ENCODE measurements around the gene BICC1.

BICC1 gene

DNA sequence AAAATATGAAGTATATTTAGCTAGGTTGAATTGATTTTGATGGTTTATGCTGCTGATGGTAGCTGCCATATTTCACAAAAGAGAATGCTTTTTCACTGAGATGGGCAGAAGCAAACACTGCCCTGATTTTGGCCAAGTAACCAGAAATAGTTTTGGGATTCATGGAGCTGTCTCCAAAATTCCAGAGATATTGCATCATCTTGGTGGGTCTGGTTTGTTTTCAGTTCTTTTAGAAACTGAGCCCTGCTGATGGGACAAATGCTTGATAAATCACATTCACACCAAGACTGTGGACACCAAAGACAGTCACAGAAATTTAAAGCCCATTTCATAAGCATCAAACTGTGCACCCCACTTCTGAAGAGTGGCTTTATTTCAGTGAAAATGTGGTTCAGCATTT, 140.5 kb downstream of the BICC1 start:
- no peak for DNase-seq

DNA sequence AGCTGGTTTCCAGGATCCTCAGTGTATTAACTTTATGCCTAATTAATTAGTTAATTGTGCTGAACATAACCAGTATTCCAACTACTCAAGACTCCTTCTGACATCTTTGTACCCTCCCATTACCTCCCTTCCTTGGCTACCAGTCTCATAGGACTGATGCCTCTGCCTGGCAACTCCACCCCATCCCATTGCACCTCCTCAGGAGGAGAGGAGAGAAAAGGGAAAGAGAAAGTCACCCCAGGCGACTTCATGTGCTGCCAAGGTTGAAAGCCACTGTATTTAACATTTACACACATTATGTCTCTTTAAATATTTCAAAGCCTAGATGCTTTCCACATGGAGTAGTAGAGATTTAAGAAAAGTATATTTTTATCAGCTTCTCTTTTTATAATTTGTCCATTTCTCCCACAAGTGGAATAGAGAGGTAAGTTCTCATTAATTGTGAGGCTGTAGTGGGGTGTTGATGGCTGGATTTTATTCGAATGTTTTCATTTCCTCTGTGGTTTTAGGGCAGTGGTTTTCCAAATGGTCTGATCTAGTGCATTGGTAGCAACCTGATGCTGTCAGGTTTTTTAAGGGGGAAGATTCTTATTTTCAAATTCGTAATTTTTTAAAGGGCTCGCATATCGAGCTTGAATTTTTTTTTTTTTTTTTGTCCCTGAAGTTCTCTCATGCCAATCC, 148.0 kb downstream of the BICC1 start:
- DNase-seq = no peak

DNA sequence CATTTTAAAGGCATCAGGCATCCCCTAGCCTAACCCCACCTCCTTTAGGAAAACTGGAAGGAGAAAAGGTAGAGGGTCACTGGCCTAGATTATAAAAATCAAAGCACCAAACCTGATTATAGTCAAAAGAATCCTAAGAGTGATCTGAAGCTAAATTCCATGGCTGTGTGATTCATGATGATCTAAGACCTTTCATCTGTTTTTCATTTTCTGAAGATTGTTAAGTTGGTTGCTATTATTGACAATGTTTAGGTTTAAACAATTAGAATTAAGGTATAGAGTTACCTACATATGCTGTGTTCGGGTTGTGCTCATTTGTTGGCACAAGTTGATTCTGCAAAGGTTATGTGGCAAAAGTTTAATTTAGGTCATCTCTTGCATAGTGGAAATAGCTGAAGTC, 148.7 kb downstream of the BICC1 start:
- DNase-seq = no peak

DNA sequence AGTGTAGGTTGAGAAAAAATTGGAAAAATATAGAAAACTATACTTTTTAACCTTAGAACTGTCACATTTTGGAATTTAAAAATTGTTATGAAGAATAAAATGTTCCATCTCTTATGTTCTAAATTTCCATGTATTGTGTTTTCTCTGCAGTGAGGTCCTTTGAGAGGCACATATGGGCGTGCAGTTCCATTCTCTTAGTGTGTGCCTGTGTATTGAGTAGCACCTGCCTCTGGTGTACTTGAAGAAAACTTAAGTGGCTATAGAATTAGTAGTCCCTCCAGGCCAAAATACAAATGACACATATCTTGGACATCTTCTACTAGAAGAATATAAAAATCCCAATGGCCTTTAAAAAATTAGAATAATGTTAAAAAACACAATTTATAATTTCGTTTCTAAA, 149.2 kb downstream of the BICC1 start:
- DNase-seq = no peak

DNA sequence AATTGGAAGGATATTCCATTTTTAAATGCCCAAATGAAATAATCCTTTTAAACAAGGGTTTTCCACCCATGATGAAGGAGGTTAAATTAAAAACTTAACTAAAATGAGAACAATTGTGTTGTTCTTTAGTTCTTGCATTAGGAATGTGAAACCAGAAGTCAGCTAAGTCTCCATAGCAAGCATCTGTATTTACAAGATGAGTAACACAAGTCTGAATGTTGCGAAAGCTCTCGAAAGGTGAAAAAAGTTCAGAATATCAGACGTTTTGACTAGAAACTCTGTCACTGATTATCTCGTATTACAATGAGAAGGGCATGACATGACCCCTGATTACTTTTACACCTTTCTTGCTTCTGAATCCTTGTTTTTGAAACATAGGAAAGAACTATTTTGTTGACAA, 149.6 kb downstream of the BICC1 start:
- no peak for DNase-seq

DNA sequence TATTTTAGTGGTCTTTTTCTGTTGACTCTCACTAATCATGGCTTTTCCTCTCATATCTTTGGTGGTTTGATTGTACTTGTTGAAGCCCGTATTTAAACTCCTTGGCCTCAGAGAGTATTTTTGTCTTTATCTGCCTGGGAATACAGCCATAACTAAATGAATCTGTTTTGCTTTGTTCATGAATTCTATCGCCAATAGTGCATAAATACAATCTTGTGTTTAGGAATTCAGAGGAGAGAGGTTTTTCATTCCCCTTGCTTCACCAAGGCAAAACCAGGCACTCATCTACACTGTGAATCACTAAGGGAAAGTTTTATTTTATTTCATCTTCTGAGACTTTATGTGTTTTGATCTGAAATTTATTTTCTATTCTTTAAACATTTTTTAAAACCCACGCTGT, 152.7 kb downstream of the BICC1 start:
- DNase-seq = no peak

DNA sequence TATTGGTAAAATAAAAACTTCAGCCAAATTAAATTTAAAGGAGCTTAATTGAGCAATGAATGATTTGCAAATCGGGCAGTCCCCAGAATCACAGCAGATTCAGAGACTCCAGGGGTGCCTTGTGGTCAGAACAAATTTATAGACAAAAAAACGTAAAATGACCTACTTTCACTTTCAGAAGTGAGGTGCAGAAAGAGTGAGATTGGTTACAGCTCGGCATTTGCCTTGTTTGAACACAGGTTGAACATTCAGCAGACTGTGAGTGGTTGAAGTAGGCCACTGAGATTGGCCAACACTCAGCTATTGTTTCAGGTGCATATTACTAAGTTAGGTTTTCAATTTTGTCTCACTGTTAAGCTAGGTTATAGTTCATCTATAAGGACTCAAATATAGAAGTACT, 153.4 kb downstream of the BICC1 start:
- no peak for DNase-seq

DNA sequence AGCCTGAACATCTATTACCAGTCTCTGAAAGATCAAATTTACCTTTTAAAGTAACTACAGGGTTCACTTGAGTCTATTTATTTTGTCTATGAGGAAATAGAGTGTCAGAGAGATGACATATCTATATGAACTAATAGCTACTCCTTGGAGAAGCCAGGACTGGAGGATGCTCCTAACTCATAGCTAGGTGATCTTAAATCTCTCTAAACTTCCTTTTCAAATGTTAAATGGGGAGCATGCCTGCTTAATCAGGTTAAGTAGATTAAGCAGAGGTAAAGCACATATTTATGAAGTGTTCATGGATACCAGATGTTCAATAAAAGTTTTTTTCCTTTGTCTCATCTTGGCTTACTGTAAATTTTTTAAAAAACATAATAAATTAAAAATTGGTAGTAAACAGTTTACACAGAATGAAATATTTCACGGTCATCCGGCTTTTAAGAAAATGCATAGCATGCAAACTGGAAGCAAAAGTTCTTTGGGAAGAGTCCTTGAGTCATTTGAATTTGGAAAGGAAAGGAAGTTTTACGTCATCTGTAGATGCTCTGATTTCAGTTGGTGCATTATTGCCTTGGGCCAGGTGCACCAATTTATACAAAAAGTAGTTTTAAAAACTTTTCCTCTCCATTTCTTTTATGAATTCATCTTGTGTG, 155.1 kb downstream of the BICC1 start:
- no peak for DNase-seq

DNA sequence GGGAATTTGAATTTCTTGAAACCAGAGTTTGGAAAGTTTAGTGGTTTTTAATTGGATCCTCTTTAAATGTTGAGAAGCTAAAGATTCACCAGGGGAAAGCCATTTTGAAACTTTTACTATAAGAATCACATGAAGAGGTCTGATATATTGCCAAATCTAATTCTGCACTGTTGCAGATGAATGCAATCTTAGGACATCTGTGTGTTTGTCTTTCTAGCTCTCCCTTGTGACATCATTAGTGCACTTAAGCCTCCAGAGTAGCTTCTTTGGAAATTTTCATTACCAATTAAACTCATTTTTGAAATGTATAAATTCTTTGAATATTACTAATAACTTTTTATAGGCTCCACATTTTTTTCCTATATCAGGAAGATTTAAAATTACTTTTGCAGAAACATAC, 160.2 kb downstream of the BICC1 start:
- DNase-seq = no peak

DNA sequence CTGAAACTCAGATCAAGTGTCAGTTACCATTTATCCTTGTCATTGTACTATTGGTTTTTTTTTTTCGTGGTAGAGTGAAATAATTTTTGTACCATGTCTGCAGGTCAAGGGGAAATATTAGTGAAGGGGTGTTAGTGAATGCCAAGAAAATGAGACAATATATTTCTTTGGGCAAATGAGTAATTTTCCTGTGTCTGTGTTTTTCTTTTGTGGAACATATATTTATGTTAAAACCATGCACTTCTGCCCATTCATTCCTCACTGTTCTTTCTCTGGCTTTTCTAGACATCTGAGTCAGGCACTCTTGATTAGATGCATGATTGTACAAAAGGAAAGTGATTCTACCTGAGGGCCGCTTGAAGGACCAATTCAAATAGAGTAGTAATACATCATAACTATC, 161.6 kb downstream of the BICC1 start:
- no peak for DNase-seq

DNA sequence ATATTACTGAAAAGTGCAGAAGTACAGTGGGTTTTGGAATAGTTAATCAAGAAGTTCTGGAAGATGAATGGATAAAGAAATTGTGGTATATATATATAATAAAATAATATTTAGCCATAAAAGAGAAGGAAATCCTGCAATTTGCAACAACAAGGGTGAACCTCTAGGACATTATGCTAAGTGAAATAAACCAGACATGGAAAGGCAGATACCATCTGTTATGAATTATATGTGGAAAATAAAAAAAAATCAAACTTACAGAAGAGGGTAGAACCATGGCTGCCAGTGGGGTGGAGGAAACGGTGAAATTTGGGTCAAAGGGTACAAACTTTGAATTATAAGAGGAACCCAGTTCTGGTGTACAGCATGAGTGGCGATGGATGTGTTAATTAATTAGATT, 162.6 kb downstream of the BICC1 start:
- no peak for DNase-seq

DNA sequence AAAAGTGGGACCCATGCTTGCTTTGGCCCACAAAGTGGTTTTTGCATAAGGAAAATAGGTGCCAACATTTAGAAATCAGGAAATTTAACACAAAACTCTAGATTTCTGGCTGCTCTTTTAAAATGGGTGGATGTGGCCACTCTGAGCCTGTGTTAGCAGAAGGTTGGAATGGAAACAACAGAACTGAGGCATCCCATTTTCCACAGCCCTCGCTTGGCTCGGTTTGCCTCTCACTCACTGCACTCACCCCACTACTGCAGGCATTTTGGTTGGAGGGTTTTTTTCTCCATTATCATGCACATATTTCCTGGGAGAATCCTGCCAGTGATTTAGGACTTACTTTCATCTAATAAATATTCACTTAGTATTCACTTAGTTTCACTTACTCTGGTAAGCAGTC, 178.9 kb downstream of the BICC1 start:
- no peak for DNase-seq

DNA sequence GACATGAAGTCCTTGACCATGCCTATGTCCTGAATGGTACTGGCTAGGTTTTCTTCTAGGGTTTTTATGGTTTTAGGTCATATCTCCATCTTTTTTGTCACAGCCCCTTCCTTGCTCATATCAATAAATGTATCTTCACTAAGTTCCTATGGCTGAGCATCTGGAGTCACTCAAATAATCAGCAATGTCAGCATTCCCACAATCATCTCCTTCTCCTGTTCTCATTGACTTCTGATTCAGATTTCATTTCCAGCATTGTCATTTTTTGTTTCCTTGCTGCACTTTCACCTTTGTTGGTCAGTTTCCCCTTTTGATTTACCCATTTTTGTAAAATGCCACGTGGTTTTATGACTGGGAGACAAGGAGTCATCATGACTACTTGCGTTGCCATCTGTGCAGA, 181.2 kb downstream of the BICC1 start:
- no peak for DNase-seq

DNA sequence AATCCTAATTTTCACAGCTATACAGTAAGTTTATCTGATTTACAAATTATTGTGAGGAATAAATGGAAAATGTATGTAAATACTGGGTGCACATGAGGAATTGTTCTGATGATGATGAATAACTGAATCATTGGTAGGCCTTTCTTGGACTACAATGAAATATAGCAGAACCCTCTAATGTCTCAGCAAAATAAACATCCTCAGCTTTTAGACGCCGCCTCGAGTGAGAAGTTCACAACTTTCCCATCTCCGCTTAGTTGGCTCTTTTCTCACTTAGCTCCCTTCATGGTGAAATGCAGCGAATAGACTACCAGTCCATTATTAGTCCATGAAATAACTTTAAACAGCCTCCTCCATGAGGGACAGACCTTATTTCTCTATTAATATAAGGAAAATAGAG, 182.3 kb downstream of the BICC1 start:
- no peak for DNase-seq

DNA sequence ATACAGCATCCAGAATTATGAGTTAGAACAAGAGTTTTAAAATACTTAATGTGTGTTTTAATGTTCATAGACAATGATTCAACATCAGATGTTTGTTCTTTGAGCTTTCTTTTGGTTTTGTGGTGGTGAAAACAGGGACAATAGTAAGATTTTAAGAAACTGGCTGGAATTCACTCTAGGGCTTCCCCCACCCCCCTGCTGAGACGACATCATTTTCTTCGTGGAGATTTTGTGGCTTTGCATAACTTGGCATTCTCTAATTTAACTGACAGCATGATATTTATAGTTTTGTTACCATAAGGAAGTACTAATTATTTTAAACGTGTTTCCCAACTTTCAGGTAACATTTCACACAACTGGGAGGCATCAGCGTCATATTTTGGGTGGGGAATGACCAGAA, 184.1 kb downstream of the BICC1 start:
- no peak for DNase-seq

DNA sequence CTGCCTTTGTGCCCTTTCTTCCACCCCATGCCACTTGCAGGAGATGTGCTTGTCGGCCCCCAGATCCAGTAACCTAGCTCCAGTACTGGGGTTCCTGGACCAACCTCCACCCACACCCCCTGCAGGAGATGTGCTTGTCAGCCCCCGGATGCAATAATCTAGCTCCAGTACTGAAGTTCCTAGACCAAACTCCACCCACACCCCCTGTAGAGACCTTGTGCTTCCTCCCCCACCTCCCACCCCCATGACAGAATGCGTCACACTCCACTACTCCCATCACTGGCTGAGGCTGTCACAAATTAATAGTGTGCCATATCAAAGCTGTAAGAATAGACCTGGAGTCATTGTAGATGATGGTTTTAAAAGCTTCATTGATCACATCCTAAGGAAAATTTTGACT, 185.0 kb downstream of the BICC1 start:
- no peak for DNase-seq

DNA sequence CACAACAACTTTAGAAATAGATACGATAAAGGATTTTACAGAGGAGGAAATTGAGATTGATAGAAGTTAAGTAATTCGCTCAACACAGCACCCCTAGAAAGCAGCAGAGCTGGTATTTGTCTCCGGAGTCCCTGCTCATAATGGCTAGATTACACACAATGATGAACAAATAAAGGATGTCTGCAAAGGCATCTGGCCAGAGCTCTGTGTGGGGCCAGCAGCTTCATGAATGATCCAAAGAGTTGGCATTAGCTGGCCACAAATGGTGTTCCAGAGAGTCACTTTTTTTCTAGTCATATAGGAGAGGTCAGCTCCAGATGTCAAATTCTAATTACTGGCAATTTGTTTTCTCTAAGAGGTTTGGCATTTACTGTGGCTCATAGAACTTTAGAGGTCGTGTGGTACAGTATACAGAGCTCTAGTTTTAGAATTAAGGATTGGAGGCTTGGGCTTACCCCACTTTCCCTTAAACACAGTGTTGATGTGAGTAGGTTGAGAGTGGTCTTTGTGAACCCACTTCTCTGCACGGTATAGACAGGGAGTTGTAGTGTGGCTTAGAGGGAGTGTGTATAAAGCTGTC, 186.2 kb downstream of the BICC1 start:
- no peak for DNase-seq

DNA sequence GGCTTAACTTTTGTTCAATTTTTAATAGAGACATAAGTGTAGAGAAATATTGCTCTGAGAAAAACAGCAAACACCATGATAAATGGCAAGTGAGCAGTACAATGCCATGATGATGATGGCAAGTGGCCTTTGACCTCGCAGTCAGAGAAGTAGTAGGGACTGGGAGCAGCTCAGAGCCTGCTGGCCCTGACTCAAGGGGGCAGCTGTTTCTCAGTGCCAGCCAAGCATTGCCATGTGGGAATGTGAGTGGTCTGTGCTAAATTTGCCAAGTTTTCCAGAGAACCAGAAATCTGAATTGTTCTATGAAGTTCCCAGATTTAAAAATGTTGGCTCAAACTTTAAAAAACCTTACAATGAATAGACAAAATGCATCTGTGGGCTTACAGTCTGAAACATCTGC, 187.9 kb downstream of the BICC1 start:
- no peak for DNase-seq

DNA sequence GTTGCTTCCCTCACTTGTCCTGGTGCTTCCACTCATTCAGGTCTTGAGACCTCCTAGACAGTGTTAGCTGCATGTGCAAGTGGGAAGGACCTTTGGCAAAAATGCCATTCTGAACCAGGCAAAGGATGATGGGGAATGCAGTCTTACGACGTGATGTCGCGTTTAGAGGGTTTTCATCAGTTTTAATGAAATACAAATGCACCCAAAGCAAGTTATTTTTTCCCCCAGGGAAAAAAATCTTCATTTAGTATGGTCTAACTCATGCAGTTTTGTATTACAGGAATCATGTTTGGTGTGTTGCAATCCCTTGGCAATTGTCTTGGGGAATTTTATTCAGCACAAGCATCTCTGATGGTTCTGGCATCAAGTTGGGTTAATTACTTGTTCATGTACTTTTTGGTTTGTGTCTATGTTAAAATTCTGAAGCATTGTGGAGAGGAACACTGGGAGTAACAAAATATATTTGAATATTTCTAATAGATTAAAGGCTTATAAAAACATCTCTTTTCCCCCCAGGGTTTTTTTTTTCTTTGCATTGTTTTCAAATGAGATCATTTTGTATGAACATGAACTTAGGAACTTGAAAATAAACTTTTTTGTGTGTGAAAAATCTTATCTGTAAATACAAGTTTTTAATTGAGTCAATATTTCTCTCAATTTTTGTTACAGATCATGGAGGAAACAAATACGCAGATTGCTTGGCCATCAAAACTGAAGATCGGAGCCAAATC, 188.9 kb downstream of the BICC1 start:
- no peak for DNase-seq

DNA sequence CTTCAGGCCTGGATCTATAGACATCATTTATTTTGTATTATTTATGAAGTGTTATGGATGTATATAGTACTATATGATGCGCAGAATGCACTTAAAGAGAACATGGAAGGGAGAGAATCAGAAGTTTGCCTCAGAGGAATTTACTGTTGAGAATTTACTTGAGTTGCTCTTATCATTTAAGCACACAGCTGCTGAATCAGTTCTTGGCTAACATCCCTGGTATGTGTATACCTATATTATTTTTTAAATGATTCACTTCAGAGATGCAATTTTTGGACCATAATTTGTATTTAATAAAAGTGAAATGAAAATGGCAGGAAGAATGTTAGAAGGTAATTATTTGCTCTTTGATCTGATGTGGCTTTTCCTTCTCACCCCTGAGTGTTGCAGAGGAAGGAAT, 191.6 kb downstream of the BICC1 start:
- no peak for DNase-seq

DNA sequence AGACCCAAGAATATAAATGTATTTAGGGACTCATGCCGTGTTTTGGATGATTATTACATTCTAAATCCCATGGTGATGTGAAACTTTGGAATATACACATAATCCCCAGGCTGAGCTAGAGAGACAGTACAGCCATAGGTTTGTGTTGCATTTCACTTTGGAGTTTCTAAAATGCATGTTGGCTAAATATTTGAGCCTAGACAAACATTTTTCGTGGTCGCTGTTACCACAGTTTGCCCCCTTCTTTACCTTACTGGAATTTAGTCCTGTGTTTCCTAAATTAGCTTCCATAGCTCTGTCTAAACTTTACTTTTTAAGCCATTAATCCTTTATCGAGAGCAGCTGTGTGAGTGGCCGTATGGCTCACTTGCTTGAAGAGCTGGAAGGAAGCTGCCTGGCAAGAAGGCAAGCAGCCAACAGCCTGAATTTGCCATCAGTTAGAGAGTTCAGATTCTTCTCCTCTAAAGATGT, 192.0 kb downstream of the BICC1 start:
- DNase-seq = no peak

DNA sequence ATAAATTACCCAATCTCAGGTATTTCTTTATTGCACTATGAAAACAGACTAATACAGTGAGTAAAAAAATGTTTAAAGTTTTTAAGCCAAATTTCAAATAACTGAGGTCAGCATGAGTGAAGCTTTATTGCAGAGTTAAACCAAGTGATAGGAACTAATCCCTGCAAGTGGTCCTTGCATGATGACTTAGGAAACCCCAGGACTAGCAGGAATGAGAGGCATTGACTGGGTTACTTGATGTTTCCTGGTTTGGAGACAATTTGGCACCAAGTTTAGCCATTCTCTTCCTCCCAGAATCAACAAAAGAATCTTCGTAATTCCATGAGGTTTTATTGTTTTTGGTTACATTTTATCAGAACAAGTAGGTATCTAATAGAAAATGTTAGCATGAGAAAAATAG, 194.2 kb downstream of the BICC1 start:
- no peak for DNase-seq

DNA sequence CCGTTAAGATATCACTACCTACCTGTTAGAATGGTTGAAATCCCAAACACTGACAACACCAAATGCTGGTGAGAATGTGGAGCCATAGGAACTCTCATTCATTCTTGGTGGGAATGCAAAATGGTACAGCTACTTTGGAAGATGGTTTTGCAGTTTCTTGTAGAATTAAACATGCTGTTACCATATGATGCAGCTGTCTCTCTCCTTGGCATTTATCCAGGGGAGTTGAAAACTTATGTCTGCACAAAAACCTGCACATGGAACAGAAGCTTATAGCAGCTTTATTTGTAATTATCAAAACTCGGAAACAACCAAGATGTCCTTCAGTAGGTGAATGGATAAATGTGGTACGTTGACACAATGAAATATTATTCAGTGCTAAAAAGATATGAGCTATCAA, 199.5 kb downstream of the BICC1 start:
- no peak for DNase-seq

DNA sequence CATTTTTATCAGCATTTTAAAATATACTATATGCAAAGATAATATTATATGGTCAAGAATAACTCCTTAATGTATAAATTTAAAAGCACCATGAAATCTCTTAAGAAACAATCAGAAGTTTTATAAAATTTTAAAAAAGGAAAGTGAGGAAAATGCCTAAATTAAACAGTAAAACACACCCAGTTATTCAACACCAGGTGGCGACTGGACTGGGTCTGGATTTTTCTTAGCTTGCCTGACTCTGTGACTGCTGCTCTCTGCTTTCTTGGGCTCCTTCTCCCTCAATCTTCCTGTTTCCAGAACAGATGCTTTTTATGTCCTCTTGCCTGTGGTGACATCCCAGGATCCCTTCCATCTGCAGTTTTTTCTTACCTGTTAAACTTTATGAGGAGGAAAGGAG, 200.3 kb downstream of the BICC1 start:
- no peak for DNase-seq

All from hematopoietic multipotent progenitor cell treated with erythropoietin and hydrocortisone succinate and interleukin-3 and kit ligand, for 8 days (in vitro differentiated cells).